GM18520 (cell line): ENCODE results near the gene HINT2.

ENCODE experiments used
- ATAC-seq: cut with Tn5 transposase; IDR thresholded peaks from one replicate; pipeline ENCODE4 v1.9.1; 2021; ENCODE audit not compliant: unreplicated experiment

Gene HINT2

GRCh38 chr9:35781066-35781465 lies 33.8 kb downstream of the HINT2 start:
- ATAC-seq: no peak

DNA sequence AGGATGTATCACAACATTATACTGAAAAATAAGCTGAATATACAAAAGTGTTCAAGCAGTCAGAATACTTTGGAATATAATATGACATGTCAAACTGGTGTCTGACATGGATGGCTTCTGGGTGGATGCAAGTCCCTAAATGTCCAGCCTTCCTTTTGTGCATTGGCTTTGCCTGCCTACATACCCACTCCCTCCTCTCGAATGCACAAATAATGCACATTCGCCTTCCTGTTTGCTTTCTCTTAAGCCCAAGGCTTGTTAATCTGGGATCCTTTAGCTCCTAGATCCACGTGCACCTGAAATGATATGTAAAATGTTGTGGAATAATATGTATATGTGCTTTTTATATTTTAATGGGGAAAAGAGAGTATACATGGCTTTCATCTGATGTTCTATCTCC lies 36.3 kb downstream of the HINT2 start:
- no peak for ATAC-seq

- no peak for ATAC-seq
These were observed 38.8 kb downstream of the HINT2 start for GRCh38 chr9:35776018-35776417.

GRCh38 chr9:35774907-35775635 lies 39.8 kb downstream of the HINT2 start:
- no peak for ATAC-seq

GRCh38 chr9:35771943-35772342 lies 42.9 kb downstream of the HINT2 start:
- ATAC-seq: no peak

- ATAC-seq: no peak
These were observed 43.3 kb downstream of the HINT2 start for GRCh38 chr9:35771534-35771933.

DNA sequence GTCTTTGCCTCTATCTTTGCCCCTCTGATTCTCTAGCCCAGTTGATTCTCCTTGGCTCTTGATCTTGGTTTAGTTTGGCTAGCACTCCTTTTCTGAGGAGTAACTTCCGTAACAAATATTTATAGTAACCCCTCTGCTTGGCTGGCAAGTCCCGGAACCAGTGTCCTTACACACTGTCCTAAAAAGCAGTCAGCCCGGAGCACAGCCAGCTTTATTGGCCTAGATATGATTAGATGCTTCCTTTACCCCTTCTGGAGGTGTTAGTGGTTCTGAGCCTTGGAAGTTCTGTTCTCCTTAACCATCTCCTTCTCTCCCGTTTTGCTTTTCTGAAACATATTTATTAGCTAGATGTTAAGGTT lies 43.8 kb downstream of the HINT2 start:
- ATAC-seq: no peak

- ATAC-seq: no peak
These were observed 45.1 kb downstream of the HINT2 start for GRCh38 chr9:35769763-35770162.

GRCh38 chr9:35767458-35767857 lies 47.4 kb downstream of the HINT2 start:
- no peak for ATAC-seq

GRCh38 chr9:35766997-35767396 lies 47.8 kb downstream of the HINT2 start:
- no peak for ATAC-seq

DNA sequence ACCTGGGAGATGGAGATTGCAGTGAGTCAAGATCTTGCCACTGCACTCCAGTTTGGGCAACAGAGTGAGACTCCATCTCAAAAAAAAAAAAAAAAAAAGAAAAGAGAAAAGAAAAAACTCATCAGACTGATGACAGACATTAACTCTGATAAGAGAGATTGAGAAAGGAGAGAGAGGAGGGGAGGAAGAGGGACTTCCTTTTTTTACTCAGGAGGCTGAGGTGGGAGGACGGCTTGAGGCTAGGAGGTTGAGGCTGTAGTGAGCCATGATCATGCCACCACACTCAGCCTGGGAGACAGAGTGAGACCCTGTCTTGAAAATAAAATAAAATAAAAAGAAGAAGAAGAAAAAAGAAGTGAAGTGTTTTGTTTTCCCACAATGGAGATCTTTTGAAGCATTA lies 51.0 kb downstream of the HINT2 start:
- no peak for ATAC-seq

DNA sequence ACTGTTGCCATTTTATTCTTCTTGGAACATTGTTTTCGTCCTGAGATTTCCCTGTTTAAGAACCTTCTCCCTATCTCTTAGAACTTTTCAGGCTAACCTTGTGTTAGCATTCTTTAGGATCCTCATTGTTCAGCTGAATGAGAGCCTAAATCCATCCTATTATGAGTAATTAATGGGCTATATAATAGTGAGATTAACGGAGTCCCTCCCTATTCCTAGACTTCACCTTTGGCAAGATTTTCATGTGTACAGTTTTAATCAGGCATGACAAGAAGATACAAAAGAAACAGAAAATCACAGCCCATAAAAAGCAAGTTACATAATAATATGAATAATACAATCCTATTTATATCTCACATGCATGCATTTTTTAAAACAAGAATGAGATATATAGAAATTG lies 51.7 kb downstream of the HINT2 start:
- ATAC-seq: no peak
